Measurements from ENCODE around the gene ACTL9.

- TF ChIP-seq CTCF (IDR thresholded peaks at IDR 0.05) (no peak), POLR2A (IDR thresholded peaks at IDR 0.05) (no peak)
Observed at GRCh38 chr19:8681345-8682029, 17.1 kb downstream of the ACTL9 start.
